K562 (cell line): ENCODE results near the gene LENEP. TPM values are rescaled to one million over a fixed set of nuclear protein-coding genes. Genes with fewer than 3 reads are reported as not detected.
A peak's percentile ranks its signal among the peaks of the same experiment; 100 is the strongest.

Experiments
- ARID1B ChIP-seq: fragments of 450-650 bp; IDR thresholded peaks from 2 replicates; pipeline ENCODE4 v1.6.1; 2016; ENCODE audit warnings: antibody characterized with exemption, mild to moderate bottlenecking, inconsistent platforms
- BHLHE40 ChIP-seq: IDR thresholded peaks from 2 replicates; pipeline ENCODE4 v1.6.1; 2011; ENCODE audit warnings: low read length, improper control_type of control experiment
- FOSL1 ChIP-seq: fragments of 200-800 bp; sonication (Bioruptor generic); conservative IDR thresholded peaks from 2 replicates; pipeline ENCODE4 v1.6.1; 2016; ENCODE audit warnings: missing genetic modification characterization, missing compliant biosample characterization
- GTF2E2 ChIP-seq: fragments of 200-800 bp; sonication (Bioruptor generic); IDR thresholded peaks from 2 replicates; pipeline ENCODE4 v1.6.1; 2016; ENCODE audit warnings: missing genetic modification characterization, missing compliant biosample characterization
- IFI16 ChIP-seq: fragments of 250-450 bp; sonication (Bioruptor Pico); IDR thresholded peaks from 2 replicates; pipeline ENCODE4 v2.1.2; 2022; ENCODE audit warnings: mild to moderate bottlenecking, inconsistent platforms
- MAZ ChIP-seq, 2 experiments: fragments of 450-650 bp in 1 of 2; sonication (generic) in 1 of 2; formaldehyde crosslinking; IDR thresholded peaks in 1 of 2; conservative IDR thresholded peaks in 1 of 2; 2 replicates each; pipeline versions ENCODE4 v1.4.0 to v1.5.0; 2020; ENCODE audit warnings: mild to moderate bottlenecking in 1 of 2, missing genetic modification reagents in 1 of 2
- NCOA2 ChIP-seq, 2 experiments: fragments of 450-650 bp; IDR thresholded peaks; 2 replicates each; pipeline ENCODE4 v1.6.1; 2018; ENCODE audit warnings: mild to moderate bottlenecking in 2 of 2, moderate library complexity in 1 of 2; ENCODE audit not compliant: partially characterized antibody in 2 of 2
- PCBP1 ChIP-seq: fragments of 200-400 bp; formaldehyde crosslinking; IDR thresholded peaks from 2 replicates; pipeline ENCODE4 v1.6.1; 2018; ENCODE audit warnings: mild to moderate bottlenecking, low read depth, low read length; ENCODE audit not compliant: poor library complexity, severe bottlenecking
- POLR3G ChIP-seq: IDR thresholded peaks from 2 replicates; pipeline ENCODE4 v1.6.1; 2011; ENCODE audit not compliant: insufficient read length, insufficient replicate concordance; ENCODE audit errors: extremely low read depth
- PRPF4 ChIP-seq: fragments of 200-400 bp; formaldehyde crosslinking; IDR thresholded peaks from one replicate; pipeline ENCODE4 v1.6.1; 2017; ENCODE audit warnings: low read length, low read depth, mild to moderate bottlenecking; ENCODE audit not compliant: insufficient read depth, poor library complexity, severe bottlenecking
- RBM14 ChIP-seq: fragments of 200-400 bp; formaldehyde crosslinking; IDR thresholded peaks from 2 replicates; pipeline ENCODE4 v1.6.1; 2018; ENCODE audit warnings: low read depth, mild to moderate bottlenecking, low read length, moderate library complexity, borderline replicate concordance; ENCODE audit not compliant: insufficient read depth
- RBM34 ChIP-seq: fragments of 200-400 bp; formaldehyde crosslinking; IDR thresholded peaks from 2 replicates; pipeline ENCODE4 v1.6.1; 2018; ENCODE audit warnings: low read length, borderline replicate concordance; ENCODE audit not compliant: insufficient read depth
- SMAD1 ChIP-seq: fragments of 150-350 bp; IDR thresholded peaks from 2 replicates; pipeline ENCODE4 v1.6.1; 2014; ENCODE audit warnings: low read length, low read depth; ENCODE audit not compliant: partially characterized antibody
- SMARCA5 ChIP-seq: fragments of 450-650 bp; IDR thresholded peaks from 2 replicates; pipeline ENCODE4 v1.6.1; 2016
- STAT5B ChIP-seq: fragments of 250-450 bp; sonication (Bioruptor Pico); IDR thresholded peaks from 2 replicates; pipeline ENCODE4 v1.8.0; 2021; ENCODE audit warnings: mild to moderate bottlenecking, inconsistent platforms
- TEAD2 ChIP-seq: fragments of 450-650 bp; IDR thresholded peaks from 2 replicates; pipeline ENCODE4 v1.6.1; 2016; ENCODE audit warnings: missing genetic modification characterization, control low read depth, missing compliant biosample characterization
- YBX1 ChIP-seq: fragments of 450-650 bp; IDR thresholded peaks from 2 replicates; pipeline ENCODE4 v1.7.1; 2016; ENCODE audit warnings: mild to moderate bottlenecking
- ZFP30 ChIP-seq: fragments of 250-450 bp; sonication (Bioruptor Pico); IDR thresholded peaks from 2 replicates; pipeline ENCODE4 v1.8.0; 2022; ENCODE audit warnings: moderate library complexity, mild to moderate bottlenecking, inconsistent platforms, borderline replicate concordance
- ZFPM2 ChIP-seq: fragments of 250-450 bp; sonication (Bioruptor Pico); IDR thresholded peaks from 2 replicates; pipeline ENCODE4 v1.5.1; 2022; ENCODE audit warnings: mild to moderate bottlenecking
- ZNF274 ChIP-seq: IDR thresholded peaks from 2 replicates; pipeline ENCODE4 v1.6.1; 2011; ENCODE audit warnings: low read depth, mild to moderate bottlenecking, low read length, moderate library complexity, borderline replicate concordance
- ZNF282 ChIP-seq: sonication (generic); formaldehyde crosslinking; IDR thresholded peaks from 2 replicates; pipeline ENCODE4 v1.8.1; 2023; ENCODE audit warnings: missing genetic modification reagents
- polyA plus RNA-seq, 8 experiments: library from polyadenylated mRNA; depleted of rRNA in 4 of 8; stranded (reverse) in 5 of 8; unstranded in 3 of 8; fragments of >200 nt; fragmentation: Nextera tagmentation in 2 of 8; fragmentation: Illumina TruSeq in 1 of 8; extraction: Ambion mirVana in 2 of 8; extraction: Trizol in 1 of 8; gene quantifications; 2 replicates each; pipeline versions ENCODE4 v1.2.1 to v1.2.3, GENCODE V29; 2011 to 2014; ENCODE audit warnings: inconsistent platforms in 1 of 8, missing spikeins in 1 of 8
- total RNA-seq, 7 experiments: library from RNA; depleted of rRNA in 6 of 7; stranded (reverse); fragments of >200 nt in 6 of 7; fragmentation: Illumina TruSeq in 2 of 7; extraction: Trizol in 2 of 7; gene quantifications; 2 replicates each; pipeline versions ENCODE4 v1.2.1 to v1.2.3, GENCODE V29; 2011 to 2021; ENCODE audit warnings: low replicate concordance in 1 of 7
- TF ChIP-seq, protein P1 (sequence below): sonication (generic); formaldehyde crosslinking; IDR thresholded peaks from 2 replicates; pipeline ENCODE4 v1.9.0; 2022; ENCODE audit warnings: mild to moderate bottlenecking, missing genetic modification reagents
- TF ChIP-seq, protein P2 (sequence below): sonication (generic); formaldehyde crosslinking; IDR thresholded peaks from 2 replicates; pipeline ENCODE4 v1.8.0; 2022; ENCODE audit warnings: missing genetic modification reagents, mild to moderate bottlenecking, borderline replicate concordance
- TF ChIP-seq, protein P3 (sequence below): fragments of 450-650 bp; formaldehyde crosslinking; IDR thresholded peaks from 2 replicates; pipeline ENCODE4 v1.4.0; 2022; ENCODE audit warnings: mild to moderate bottlenecking, moderate library complexity

The LENEP gene
- total and polyA plus RNA-seq, 9 of the 15 experiments (the other 6 are each of a cell fraction or from before 2014, with no cell fraction given), result 0.23 to 0.87 (median 0.67) TPM; not detected in 5

GRCh38 chr1:154973344-154974101 is 19.9 kb upstream of the LENEP start (continued):
- TF ChIP-seq, protein P1, sequence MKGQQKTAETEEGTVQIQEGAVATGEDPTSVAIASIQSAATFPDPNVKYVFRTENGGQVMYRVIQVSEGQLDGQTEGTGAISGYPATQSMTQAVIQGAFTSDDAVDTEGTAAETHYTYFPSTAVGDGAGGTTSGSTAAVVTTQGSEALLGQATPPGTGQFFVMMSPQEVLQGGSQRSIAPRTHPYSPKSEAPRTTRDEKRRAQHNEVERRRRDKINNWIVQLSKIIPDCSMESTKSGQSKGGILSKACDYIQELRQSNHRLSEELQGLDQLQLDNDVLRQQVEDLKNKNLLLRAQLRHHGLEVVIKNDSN, result no peak
- TF ChIP-seq SMAD1 (no peak), NCOA2 (IDR thresholded peaks at IDR 0.05; ENCODE audit: partially characterized antibody in 2 of 2) (no peak), SMARCA5 (no peak), IFI16 (no peak), YBX1 (no peak), BHLHE40 (no peak), STAT5B (CRISPR knock-in tag) (no peak), RBM14 (no peak), GTF2E2 (tag) (no peak; the same call in 1 of the 2 replicates), PCBP1 (no peak), RBM34 (no peak), ZNF282 (CRISPR knock-in tag) (no peak), ZFP30 (CRISPR knock-in tag) (no peak), POLR3G (no peak), ARID1B (peak; percentile 77), FOSL1 (tag) (no peak), MAZ (CRISPR knock-in tag; conservative IDR thresholded peaks at IDR 0.05 in 1 of 2, IDR thresholded peaks at IDR 0.05 in 1 of 2) (peak in 1 of 2 experiments; percentile 37; a peak in 1 of 4 replicates), ZFPM2 (CRISPR knock-in tag) (no peak), TEAD2 (tag) (no peak), PRPF4 (no peak), ZNF274 (no peak)
- TF ChIP-seq, protein P2, sequence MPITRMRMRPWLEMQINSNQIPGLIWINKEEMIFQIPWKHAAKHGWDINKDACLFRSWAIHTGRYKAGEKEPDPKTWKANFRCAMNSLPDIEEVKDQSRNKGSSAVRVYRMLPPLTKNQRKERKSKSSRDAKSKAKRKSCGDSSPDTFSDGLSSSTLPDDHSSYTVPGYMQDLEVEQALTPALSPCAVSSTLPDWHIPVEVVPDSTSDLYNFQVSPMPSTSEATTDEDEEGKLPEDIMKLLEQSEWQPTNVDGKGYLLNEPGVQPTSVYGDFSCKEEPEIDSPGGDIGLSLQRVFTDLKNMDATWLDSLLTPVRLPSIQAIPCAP (CRISPR knock-in tag), result no peak
- TF ChIP-seq, protein P3, sequence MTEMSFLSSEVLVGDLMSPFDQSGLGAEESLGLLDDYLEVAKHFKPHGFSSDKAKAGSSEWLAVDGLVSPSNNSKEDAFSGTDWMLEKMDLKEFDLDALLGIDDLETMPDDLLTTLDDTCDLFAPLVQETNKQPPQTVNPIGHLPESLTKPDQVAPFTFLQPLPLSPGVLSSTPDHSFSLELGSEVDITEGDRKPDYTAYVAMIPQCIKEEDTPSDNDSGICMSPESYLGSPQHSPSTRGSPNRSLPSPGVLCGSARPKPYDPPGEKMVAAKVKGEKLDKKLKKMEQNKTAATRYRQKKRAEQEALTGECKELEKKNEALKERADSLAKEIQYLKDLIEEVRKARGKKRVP (CRISPR knock-in tag), result no peak
